ENCODE results near the gene DEPDC1B. TPM values are rescaled to one million over a fixed set of nuclear protein-coding genes. Genes with fewer than 3 reads are reported as not detected.
"Not testable (repeated sequence)": the region's sequence is repeated elsewhere in the genome, so short reads cannot be mapped to it uniquely, and the experiment has no call there.

DEPDC1B gene
- total RNA-seq, 2 experiments from 2014 or later, result 46.7 to 51.1 TPM

GRCh38 chr5:60586307-60586901 is 113.6 kb downstream of the DEPDC1B start:
- Mint-ChIP-seq H3K27ac (no peak overlapping the region), H3K36me3 (ENCODE audit: low read depth) (peaks cover 5% of the 10 kb centered on the region), H3K4me3 (no peak overlapping the region), H3K9me3 (peaks cover 3% of the 10 kb centered on the region), H3K27me3 (no peaks in the 10 kb centered on the region), H3K4me1 (no peaks in the 10 kb centered on the region)
- ChIA-PET CTCF (no interaction called here), POLR2A (no interaction called here)
- no peak for DNase-seq

GRCh38 chr5:60585618-60586017 is 114.3 kb downstream of the DEPDC1B start:
- ChIA-PET CTCF (no interaction called here), POLR2A (no interaction called here)
- H3K36me3 Mint-ChIP-seq (ENCODE audit: low read depth), result peaks cover 5% of the 10 kb centered on the region
- no peaks in the 10 kb centered on the region for H3K4me1 Mint-ChIP-seq
- no peaks in the 10 kb centered on the region for H3K27me3 Mint-ChIP-seq
- no peak overlapping the region for H3K4me3 Mint-ChIP-seq
- H3K27ac Mint-ChIP-seq, result no peak overlapping the region
- DNase-seq, result no peak
- peaks cover 3% of the 10 kb centered on the region for H3K9me3 Mint-ChIP-seq

- no peak overlapping the region for H3K4me3 Mint-ChIP-seq
- ChIA-PET POLR2A (no interaction called here), CTCF (no interaction called here)
- H3K9me3 Mint-ChIP-seq, result peaks cover 4% of the 10 kb centered on the region
- DNase-seq, result no peak
- peaks cover 4% of the 10 kb centered on the region for H3K36me3 Mint-ChIP-seq (ENCODE audit: low read depth)
- no peak overlapping the region for H3K27ac Mint-ChIP-seq
- H3K4me1 Mint-ChIP-seq, result no peaks in the 10 kb centered on the region
- no peaks in the 10 kb centered on the region for H3K27me3 Mint-ChIP-seq
Observed at GRCh38 chr5:60584304-60584703, 115.7 kb downstream of the DEPDC1B start.

GRCh38 chr5:60583616-60584015 is 116.3 kb downstream of the DEPDC1B start:
- H3K27ac Mint-ChIP-seq, result no peak overlapping the region
- CTCF ChIA-PET, result interaction anchor here (0.5 kb wide), 1 partner anchor 48 kb away, joined by 4 read pairs; no protein-coding TSS in a partner anchor
- H3K27me3 Mint-ChIP-seq, result no peaks in the 10 kb centered on the region
- no peak overlapping the region for H3K4me3 Mint-ChIP-seq
- peaks cover 6% of the 10 kb centered on the region for H3K9me3 Mint-ChIP-seq
- POLR2A ChIA-PET, result no interaction called here
- DNase-seq, result no peak
- peaks cover under 1% of the 10 kb centered on the region for H3K36me3 Mint-ChIP-seq (ENCODE audit: low read depth)
- no peaks in the 10 kb centered on the region for H3K4me1 Mint-ChIP-seq

GRCh38 chr5:60578315-60578714 is 121.7 kb downstream of the DEPDC1B start:
- Mint-ChIP-seq H3K9me3 (peaks cover 15% of the 10 kb centered on the region), H3K36me3 (ENCODE audit: low read depth) (no peaks in the 10 kb centered on the region), H3K27me3 (no peaks in the 10 kb centered on the region), H3K4me3 (no peak overlapping the region), H3K4me1 (peaks cover 1% of the 10 kb centered on the region), H3K27ac (no peak overlapping the region)
- ChIA-PET CTCF (no interaction called here), POLR2A (no interaction called here)
- no peak for DNase-seq

GRCh38 chr5:60577116-60577515 is 122.8 kb downstream of the DEPDC1B start:
- CTCF ChIA-PET, result no interaction called here
- H3K9me3 Mint-ChIP-seq, result peaks cover 12% of the 10 kb centered on the region

GRCh38 chr5:60576425-60576824 is 123.5 kb downstream of the DEPDC1B start:
- no peak overlapping the region for H3K4me3 Mint-ChIP-seq
- H3K9me3 Mint-ChIP-seq, result peaks cover 12% of the 10 kb centered on the region
- CTCF ChIA-PET, result no interaction called here
- H3K36me3 Mint-ChIP-seq (ENCODE audit: low read depth), result no peaks in the 10 kb centered on the region
- no peaks in the 10 kb centered on the region for H3K27me3 Mint-ChIP-seq
- H3K27ac Mint-ChIP-seq, result no peak overlapping the region
- no peak for DNase-seq
- H3K4me1 Mint-ChIP-seq, result peaks cover 1% of the 10 kb centered on the region
- POLR2A ChIA-PET, result no interaction called here

More at GRCh38 chr5:60577116-60577515, 122.8 kb downstream of the DEPDC1B start:
- H3K4me1 Mint-ChIP-seq, result peaks cover 1% of the 10 kb centered on the region
- no peaks in the 10 kb centered on the region for H3K36me3 Mint-ChIP-seq (ENCODE audit: low read depth)
- DNase-seq, result no peak
- no peak overlapping the region for H3K4me3 Mint-ChIP-seq
- H3K27me3 Mint-ChIP-seq, result no peaks in the 10 kb centered on the region
- POLR2A ChIA-PET, result no interaction called here
- H3K27ac Mint-ChIP-seq, result no peak overlapping the region

GRCh38 chr5:60568646-60569045 is 131.3 kb downstream of the DEPDC1B start:
- ChIA-PET POLR2A (no interaction called here), CTCF (no interaction called here)
- peaks cover 15% of the 10 kb centered on the region for H3K9me3 Mint-ChIP-seq
- H3K36me3 Mint-ChIP-seq (ENCODE audit: low read depth), result no peaks in the 10 kb centered on the region
- H3K4me3 Mint-ChIP-seq, result no peak overlapping the region
- H3K27ac Mint-ChIP-seq, result no peak overlapping the region
- no peaks in the 10 kb centered on the region for H3K27me3 Mint-ChIP-seq
- H3K4me1 Mint-ChIP-seq, result no peaks in the 10 kb centered on the region
- no peak for DNase-seq

GRCh38 chr5:60563696-60564324 is 136.2 kb downstream of the DEPDC1B start:
- ChIA-PET CTCF (no interaction called here), POLR2A (no interaction called here)
- DNase-seq, result no peak
- peaks cover 10% of the 10 kb centered on the region for H3K9me3 Mint-ChIP-seq
- no peaks in the 10 kb centered on the region for H3K4me1 Mint-ChIP-seq
- no peaks in the 10 kb centered on the region for H3K36me3 Mint-ChIP-seq (ENCODE audit: low read depth)
- no peak overlapping the region for H3K27ac Mint-ChIP-seq
- H3K27me3 Mint-ChIP-seq, result no peaks in the 10 kb centered on the region
- no peak overlapping the region for H3K4me3 Mint-ChIP-seq

GRCh38 chr5:60553291-60553690 is 146.7 kb downstream of the DEPDC1B start:
- DNase-seq; POLR2A ChIA-PET; H3K27ac Mint-ChIP-seq; H3K27me3 Mint-ChIP-seq; H3K4me3 Mint-ChIP-seq; H3K4me1 Mint-ChIP-seq; H3K9me3 Mint-ChIP-seq; H3K36me3 Mint-ChIP-seq (ENCODE audit: low read depth): not testable (repeated sequence)
- CTCF ChIA-PET, result interaction anchor here (0.6 kb wide), 1 partner anchor 338 kb away, joined by 4 read pairs; no protein-coding TSS in a partner anchor

GRCh38 chr5:60551829-60552228 is 148.1 kb downstream of the DEPDC1B start:
- H3K4me1 Mint-ChIP-seq, result no peaks in the 10 kb centered on the region
- H3K27me3 Mint-ChIP-seq, result peaks cover 4% of the 10 kb centered on the region
- no peak for DNase-seq
- H3K36me3 Mint-ChIP-seq (ENCODE audit: low read depth), result no peaks in the 10 kb centered on the region
- peaks cover 2% of the 10 kb centered on the region for H3K9me3 Mint-ChIP-seq
- no peak overlapping the region for H3K4me3 Mint-ChIP-seq
- POLR2A ChIA-PET, result no interaction called here
- no peak overlapping the region for H3K27ac Mint-ChIP-seq
- CTCF ChIA-PET, result no interaction called here

GRCh38 chr5:60551250-60551649 is 148.7 kb downstream of the DEPDC1B start:
- no peak for DNase-seq
- CTCF ChIA-PET, result no interaction called here
- no peaks in the 10 kb centered on the region for H3K36me3 Mint-ChIP-seq (ENCODE audit: low read depth)

GRCh38 chr5:60550311-60550710 is 149.7 kb downstream of the DEPDC1B start:
- CTCF ChIA-PET, result no interaction called here
- POLR2A ChIA-PET, result interaction anchor here (0.6 kb wide), 1 partner anchor 209 kb away, joined by 5 read pairs; no protein-coding TSS in a partner anchor
- peaks cover 4% of the 10 kb centered on the region for H3K27me3 Mint-ChIP-seq

More at GRCh38 chr5:60551250-60551649, 148.7 kb downstream of the DEPDC1B start:
- no peaks in the 10 kb centered on the region for H3K4me1 Mint-ChIP-seq
- H3K4me3 Mint-ChIP-seq, result no peak overlapping the region
- peaks cover 4% of the 10 kb centered on the region for H3K27me3 Mint-ChIP-seq
- no peak overlapping the region for H3K27ac Mint-ChIP-seq
- POLR2A ChIA-PET, result no interaction called here
- H3K9me3 Mint-ChIP-seq, result peaks cover 2% of the 10 kb centered on the region

GRCh38 chr5:60549841-60550240 is 150.1 kb downstream of the DEPDC1B start:
- H3K27ac Mint-ChIP-seq, result no peak overlapping the region
- no peak overlapping the region for H3K4me3 Mint-ChIP-seq
- CTCF ChIA-PET, result no interaction called here
- POLR2A ChIA-PET, result no interaction called here
- no peak for DNase-seq
- no peaks in the 10 kb centered on the region for H3K36me3 Mint-ChIP-seq (ENCODE audit: low read depth)
- no peaks in the 10 kb centered on the region for H3K4me1 Mint-ChIP-seq
- H3K27me3 Mint-ChIP-seq, result peaks cover 4% of the 10 kb centered on the region
- no peaks in the 10 kb centered on the region for H3K9me3 Mint-ChIP-seq

More at GRCh38 chr5:60550311-60550710, 149.7 kb downstream of the DEPDC1B start:
- no peak overlapping the region for H3K4me3 Mint-ChIP-seq
- H3K27ac Mint-ChIP-seq, result no peak overlapping the region
- H3K9me3 Mint-ChIP-seq, result peaks cover 2% of the 10 kb centered on the region
- no peaks in the 10 kb centered on the region for H3K4me1 Mint-ChIP-seq
- H3K36me3 Mint-ChIP-seq (ENCODE audit: low read depth), result no peaks in the 10 kb centered on the region
- DNase-seq, result no peak
